Activated CD8-positive, alpha-beta memory T cell treated with anti-CD3 and anti-CD28 coated beads, Interleukin-2, amount 50 U/mL, for 1 hour (primary cell): ENCODE results near the gene SLC17A3.

Experiments used
- DNase-seq: peaks from one replicate; pipeline ENCODE4 v3.0.0-alpha.2; 2020; ENCODE audit errors: extremely low read depth

SLC17A3 gene

DNA sequence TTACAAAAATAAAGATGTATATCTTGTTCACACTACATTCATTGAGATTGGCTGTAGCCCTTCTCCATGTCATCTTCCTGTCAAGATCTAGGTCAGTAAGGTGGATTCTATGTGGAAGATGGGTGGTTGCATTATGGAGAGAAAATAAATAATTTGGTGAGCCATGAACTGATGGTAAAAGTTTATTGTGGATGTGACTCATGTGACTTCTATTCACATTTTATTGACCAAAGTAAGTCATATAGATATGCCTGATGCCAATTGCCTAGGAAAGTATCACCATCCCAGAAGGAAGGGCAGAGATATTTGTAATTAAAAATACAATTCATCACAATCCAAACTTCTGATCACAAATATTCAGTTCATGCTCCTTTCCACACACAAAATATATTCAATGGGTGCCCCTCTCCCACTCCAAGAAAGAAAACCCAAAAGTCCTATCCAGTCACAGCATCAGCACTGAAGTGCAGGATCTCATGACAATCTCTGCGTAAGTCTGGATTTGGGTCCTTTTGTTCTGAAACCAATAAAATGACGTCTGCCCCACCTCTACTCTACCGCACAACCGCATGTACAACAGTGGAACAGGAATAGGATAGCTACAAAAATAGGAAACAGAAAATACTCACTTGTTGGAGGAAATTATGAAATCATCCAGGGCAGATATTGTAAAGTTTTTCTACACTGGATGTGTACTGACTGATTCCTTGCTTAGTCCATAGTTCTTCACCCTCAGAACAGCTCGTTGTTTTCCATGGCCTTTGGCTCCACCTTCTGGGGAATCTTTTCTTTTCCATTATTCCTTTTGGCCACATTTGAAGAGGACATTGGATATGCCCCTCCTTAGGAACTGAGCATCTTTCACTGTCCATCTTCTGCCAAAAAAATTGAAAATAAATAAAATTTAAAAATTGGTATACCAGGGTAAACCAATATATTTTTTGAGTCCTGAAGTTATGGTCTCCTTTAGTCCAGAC is 16.1 kb upstream of the SLC17A3 start:
- DNase-seq: no peak

DNA sequence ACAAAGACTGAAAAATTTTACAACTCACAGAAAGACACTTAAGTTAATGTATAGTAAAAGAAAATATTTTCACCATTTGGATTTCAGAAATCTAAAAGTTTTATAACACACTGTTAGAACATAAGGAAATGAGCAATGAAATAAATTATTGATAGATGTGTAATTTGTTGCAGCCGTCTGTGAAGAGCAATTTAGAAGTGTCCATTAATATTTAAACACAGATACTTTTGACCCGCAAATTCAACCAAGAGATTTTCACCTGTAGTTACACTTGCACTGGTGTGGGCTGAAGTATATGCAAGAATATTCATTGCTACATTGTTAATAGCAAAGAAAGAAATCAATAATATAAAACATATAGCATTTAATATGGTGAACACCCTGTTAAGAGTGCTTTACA is 14.6 kb upstream of the SLC17A3 start:
- DNase-seq: no peak

- no peak for DNase-seq
These were observed 12.0 kb upstream of the SLC17A3 start for GRCh38 chr6:25886066-25886465.

- DNase-seq: no peak
These were observed 9.9 kb upstream of the SLC17A3 start for GRCh38 chr6:25883991-25884390.

GRCh38 chr6:25883536-25883935 is 9.5 kb upstream of the SLC17A3 start:
- no peak for DNase-seq

DNA sequence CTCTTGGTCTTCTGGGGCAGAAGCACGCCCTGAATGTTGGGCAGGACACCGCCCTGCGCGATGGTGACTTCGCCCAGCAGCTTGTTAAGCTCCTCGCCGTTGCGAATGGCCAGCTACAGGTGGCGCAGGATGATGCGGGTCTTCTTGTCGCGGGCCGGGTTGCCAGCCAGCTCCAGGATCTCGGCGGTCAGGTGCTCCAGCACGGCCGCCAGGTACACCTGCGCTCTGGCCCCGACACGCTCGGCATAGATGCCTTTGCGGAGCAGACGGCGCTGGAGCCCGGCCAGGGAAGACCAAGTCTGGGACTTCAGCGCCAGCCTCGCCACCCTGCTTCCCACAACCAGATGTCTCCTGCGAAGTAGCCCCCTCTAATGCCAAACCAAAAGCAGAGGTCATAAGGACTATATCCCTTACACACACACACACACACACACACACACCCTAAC is 8.0 kb upstream of the SLC17A3 start:
- DNase-seq: no peak

GRCh38 chr6:25880601-25881000 is 6.6 kb upstream of the SLC17A3 start:
- no peak for DNase-seq

GRCh38 chr6:25878721-25879322 is 4.8 kb upstream of the SLC17A3 start:
- DNase-seq: no peak

DNA sequence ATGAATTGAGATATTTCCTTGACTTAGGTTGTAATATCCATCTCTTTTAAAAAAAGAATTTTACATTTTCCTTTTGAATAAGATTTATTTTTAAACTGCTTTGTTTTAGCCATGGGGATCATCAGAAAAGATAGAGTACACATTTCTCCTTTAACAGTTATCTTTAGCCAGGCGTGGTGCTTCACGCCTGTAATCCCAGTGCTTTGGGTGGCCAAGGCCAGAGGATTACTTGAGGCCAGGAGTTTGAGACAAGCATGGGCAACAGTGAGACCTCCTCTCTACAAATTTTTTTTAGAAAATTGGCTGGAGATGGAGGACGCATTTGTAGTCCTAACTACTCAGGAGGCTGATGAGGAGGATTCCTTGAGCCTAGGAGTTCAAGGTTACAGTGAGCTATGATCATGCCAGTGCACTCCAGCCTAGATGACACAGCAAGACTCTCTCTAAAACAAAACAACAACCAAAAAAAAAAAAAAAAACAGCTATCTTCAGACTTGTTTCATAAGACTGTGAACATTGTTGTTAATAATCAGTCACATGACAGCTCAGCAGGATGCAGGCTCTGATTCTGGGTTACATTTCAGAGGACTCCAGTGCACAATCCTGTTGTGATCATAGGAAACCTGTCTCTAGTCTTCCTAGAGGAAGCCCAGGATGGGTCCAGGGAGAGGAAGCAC is 2.0 kb upstream of the SLC17A3 start:
- no peak for DNase-seq

DNA sequence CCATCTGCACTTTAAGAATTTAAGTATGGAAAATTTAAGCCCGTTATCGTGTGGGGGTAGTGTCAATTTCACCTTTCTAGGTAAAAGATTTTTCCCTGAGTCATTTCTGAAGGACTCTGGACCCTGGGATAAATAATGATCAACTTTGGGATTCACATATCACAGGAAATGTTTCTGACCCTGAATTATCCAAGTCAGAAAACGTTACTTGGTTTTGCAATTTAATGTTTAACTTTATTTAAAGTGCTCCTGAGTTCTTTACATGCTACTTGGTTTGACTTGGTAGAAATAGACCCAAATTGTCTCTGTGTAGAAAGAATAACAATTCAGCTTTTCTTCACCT is 1.5 kb upstream of the SLC17A3 start:
- no peak for DNase-seq

DNA sequence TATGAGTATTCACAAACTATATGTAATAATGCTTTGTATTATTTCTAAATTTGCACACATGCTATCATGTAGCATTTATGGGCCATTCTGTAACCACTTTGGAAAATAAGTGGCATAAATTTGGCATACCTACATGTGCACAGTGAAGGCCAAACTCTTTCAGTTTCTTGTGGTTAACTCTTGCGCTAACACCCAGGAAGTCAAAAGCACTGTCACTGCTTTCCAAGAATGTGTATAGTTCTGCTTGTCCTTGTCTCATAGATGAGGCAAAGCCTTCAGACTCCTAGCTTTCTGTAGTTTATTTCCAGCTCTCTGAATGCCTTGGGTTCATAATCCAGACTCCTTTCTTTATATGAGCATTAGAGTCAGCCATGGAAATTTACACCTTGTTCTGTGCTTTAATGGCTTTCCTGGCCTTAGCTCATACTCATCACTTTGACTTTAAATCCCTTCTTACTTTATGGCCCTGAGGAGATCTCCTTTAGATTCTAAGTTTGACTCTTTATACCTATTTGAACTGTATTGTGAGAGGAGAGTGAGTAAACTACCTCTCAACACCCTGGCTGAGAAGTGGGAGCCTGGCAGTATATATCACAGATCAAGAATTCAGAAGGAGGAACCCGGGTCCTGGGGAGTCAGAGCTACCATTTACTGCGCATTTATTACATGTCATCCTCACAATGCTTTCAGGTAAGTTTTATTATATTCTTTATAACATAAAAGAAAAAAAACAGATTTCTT is 949 bp upstream of the SLC17A3 start:
- DNase-seq: no peak

- no peak for DNase-seq
These were observed 1.2 kb downstream of the SLC17A3 start for GRCh38 chr6:25872814-25873213.

DNA sequence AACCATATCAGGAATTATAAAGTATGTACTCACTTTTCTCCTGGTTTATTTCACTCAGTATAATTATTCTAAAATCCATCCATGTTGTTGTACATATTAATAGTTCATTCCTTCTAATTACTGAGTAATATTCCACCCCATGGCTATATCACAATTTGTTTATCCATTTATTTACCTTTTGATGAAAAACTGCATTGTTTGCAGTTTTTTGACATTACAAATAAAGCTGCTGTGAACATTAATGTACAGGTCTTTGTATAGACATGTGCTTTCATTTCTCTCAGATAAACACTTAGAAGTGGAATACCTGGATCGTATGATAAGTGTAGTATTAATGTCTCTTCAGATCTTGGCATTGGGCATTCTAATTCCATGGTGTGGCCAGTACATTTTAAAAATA is 4.2 kb downstream of the SLC17A3 start:
- DNase-seq: no peak

GRCh38 chr6:25868436-25869183 is 5.4 kb downstream of the SLC17A3 start:
- DNase-seq: no peak

DNA sequence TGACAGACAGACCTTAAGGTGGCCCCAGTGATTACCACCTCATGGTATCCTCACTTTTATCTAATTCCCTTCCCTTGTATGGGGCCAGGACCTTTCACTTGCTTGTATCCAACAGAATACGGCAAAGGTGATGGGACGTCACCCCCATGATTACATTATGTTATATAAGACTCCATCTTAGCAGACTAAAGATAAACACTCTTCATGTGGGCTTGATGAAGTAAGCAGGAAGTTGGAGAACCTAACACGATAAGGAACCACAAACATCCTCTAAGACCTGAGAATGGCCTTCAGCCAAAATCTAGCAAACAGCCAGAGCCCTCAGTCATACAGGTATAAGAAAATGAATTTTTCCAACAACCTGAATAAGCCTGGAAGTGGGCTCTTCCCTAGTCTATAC is 8.0 kb downstream of the SLC17A3 start:
- no peak for DNase-seq

DNA sequence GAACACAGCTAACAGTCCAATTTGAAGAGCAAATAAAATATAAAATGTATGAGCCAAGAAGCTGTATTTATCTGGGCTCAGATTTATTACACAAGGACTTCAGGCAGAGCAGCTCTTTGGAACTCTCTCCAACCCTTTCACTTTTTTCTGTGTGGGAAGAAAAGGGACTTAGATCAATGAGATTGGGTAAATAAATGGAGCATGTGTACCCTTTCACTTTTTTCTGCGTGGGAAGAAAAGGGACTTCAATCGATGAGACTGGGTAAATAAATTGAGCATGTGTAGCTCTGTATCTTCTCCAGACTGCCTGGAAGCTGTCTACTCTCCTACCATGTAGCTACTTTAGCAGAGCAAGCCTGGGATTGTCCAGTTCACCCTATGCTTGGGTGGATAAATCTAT is 10.7 kb downstream of the SLC17A3 start:
- no peak for DNase-seq

DNA sequence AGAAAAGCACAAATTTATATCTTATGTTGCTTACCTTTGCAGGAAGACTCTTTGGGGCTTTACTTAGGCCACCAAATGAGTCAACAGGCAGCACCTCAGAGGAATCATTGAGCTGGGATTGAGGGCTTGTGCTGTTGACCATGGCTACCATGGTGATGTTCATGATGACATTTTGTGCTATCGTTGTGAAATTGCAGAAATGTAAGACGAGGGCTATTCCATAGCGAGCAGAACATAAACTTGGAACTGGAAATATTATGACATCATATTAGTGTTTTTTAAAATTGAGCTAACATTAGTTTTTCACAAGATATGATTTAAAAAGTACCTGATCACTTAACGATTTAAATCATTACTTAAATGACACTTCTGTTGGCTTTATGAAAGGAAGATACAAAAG is 11.8 kb downstream of the SLC17A3 start:
- DNase-seq: no peak

GRCh38 chr6:25852756-25853155 is 21.3 kb downstream of the SLC17A3 start:
- DNase-seq: no peak

DNA sequence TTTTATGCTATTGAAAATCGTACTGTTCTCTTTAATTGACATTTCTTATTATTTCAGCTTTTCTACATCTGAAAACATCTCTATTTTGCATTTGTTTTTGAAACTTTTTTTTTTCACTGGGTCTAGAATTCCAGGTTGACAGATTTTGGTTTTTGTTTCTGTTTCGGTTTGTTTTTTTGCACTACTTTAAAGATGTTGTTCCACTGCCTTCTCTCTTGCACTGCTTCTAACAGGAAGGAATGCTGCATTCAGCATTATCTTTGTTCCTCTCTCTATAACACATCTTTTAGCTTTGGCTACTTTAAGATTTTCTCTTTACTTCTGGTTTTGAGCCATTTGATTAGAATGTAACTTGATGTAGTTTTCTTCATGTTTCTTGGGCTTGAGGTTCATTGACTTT is 22.1 kb downstream of the SLC17A3 start:
- DNase-seq: no peak

DNA sequence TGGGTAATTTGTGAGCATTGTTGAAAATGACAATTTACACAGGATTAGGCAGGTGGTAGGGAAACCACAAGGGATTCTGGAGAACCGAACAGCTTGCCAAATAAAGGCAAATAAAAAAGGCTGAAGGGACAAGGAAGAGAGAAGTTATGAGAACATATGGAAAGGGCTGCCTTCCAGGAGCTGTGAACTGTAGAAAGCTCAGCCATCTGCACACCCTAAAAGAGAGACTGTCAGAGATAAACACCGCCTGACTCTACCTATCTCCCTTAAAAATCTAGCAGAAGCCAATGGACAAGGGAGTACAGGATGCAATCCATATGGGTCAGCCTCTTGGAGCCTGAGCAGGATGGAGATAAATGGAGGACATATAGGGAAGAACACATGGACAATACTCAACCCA is 29.5 kb downstream of the SLC17A3 start:
- no peak for DNase-seq

GRCh38 chr6:25842526-25842925 is 31.5 kb downstream of the SLC17A3 start:
- DNase-seq: no peak
